Measurements from ENCODE around the gene TBX5.

Gene TBX5

GRCh38 chr12:114316076-114316475, 89.9 kb downstream of the TBX5 start:
- no peak for DNase-seq

GRCh38 chr12:114314974-114315720, 90.8 kb downstream of the TBX5 start:
- no peak for DNase-seq

- DNase-seq, result no peak
These were observed 91.5 kb downstream of the TBX5 start for GRCh38 chr12:114314403-114314802.

- DNase-seq, result no peak
These were observed 92.0 kb downstream of the TBX5 start for GRCh38 chr12:114313910-114314309.

- no peak for DNase-seq
These were observed 94.0 kb downstream of the TBX5 start for GRCh38 chr12:114311974-114312373.

- no peak for DNase-seq
These were observed 99.3 kb downstream of the TBX5 start for GRCh38 chr12:114306646-114307045.

GRCh38 chr12:114305446-114305845, 100.5 kb downstream of the TBX5 start:
- DNase-seq, result no peak
